Activated CD4-positive, alpha-beta T cell treated with anti-CD3 and anti-CD28 coated beads, Interleukin-2, amount 10 ng/mL, durations not matched to agents 7 days and 5 days (primary cell): ENCODE data around the gene HEATR9. TPM values are rescaled to one million over a fixed set of nuclear protein-coding genes. Genes with fewer than 3 reads are reported as not detected.

ENCODE experiments used
- CTCF ChIA-PET: fragments of 350-600 bp; sonication (Branson Sonifier 250); formaldehyde crosslinking; loops from one replicate; lab custom pipeline; 2021; ENCODE audit warnings: antibody characterized with exemption; lab: Charles Lee
- POLR2A ChIA-PET: fragments of 350-600 bp; sonication (Branson Sonifier 250); formaldehyde crosslinking; loops from one replicate; lab custom pipeline; 2021; ENCODE audit warnings: antibody characterized with exemption; lab: Charles Lee
- DNase-seq: peaks from one replicate; pipeline ENCODE4 v3.0.0-alpha.2; 2020
- H3K27ac Mint-ChIP-seq: one replicate; pipeline ENCODE4 v1.8.0; 2021; ENCODE audit warnings: mild to moderate bottlenecking, moderate library complexity, mixed read lengths
- H3K27me3 Mint-ChIP-seq: one replicate; pipeline ENCODE4 v1.8.0; 2021; ENCODE audit warnings: mixed read lengths
- H3K36me3 Mint-ChIP-seq: one replicate; pipeline ENCODE4 v1.8.0; 2021; ENCODE audit warnings: low read depth, mixed read lengths
- H3K4me1 Mint-ChIP-seq: one replicate; pipeline ENCODE4 v1.8.0; 2021; ENCODE audit warnings: mixed read lengths
- H3K4me3 Mint-ChIP-seq: one replicate; pipeline ENCODE4 v1.8.0; 2021; ENCODE audit warnings: mild to moderate bottlenecking, moderate library complexity, mixed read lengths
- H3K9me3 Mint-ChIP-seq: one replicate; pipeline ENCODE4 v1.8.0; 2021; ENCODE audit warnings: mixed read lengths
- total RNA-seq, 2 experiments: library from RNA; stranded (reverse); gene quantifications; one replicate each; pipeline ENCODE4 v1.2.3, GENCODE V29; 2021

HEATR9 gene, protein sequence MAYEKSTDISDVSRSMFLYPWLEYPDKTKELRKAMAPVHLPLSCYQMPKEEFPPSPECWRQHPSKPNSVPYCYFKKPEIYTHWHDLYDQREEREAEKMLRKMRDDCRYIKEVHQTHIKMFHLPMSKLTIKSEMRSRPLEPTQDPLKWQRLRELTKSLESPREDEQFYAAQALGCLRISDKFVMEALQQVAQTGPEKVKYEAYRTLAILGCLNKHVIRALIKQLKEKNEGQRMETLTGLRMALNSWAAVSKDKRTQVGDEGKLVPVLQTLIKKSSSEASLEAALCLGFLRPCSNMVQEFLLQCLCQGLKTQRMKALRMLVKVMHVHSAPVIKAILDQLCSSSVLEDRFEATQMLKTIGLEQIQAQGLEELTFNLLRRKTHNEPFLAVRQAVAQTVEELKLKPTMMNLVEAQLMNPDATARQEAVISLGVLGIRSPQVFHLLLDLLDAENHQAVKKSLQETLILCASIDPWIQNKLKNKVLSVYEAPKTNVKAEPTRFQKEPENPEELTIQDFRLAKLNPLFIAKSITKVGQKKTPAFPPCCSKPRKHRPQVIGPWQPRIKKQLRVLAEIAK
- under 1 TPM; 0.17 to 0.27 TPM for total RNA-seq

DNA sequence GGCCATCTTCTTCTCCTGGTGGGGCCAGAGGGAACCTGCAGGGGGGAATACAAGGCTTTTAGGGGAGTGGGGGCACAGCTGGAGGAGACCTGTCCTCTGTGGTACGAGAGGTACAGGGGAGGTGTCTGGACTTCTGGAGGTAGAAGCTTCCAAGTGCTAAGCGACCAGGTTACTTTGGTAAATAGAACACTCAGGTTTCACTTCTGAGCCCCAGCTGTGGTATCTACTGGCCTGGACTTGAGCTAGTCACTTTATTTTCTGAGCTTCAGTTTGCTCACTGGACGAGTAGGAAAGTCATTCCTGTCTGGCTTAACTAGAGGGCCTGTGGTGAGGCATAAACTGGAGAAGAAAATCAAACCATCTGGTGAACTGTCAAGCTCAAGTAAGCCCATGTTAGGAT, at the start of gene HEATR9:
TSS of gene HEATR9 (minus strand) at position 155 of the 400 bp plus-strand sequence. CDS start at position 6, 149 bp downstream.
- DNase-seq, result no peak
- Mint-ChIP-seq H3K4me3 (no peak within 1 kb of the TSS), H3K9me3 (no peaks in the 10 kb centered on the region), H3K4me1 (peaks cover 51% of the 10 kb centered on the region), H3K36me3 (peaks cover 8% of the 10 kb centered on the region), H3K27me3 (no peaks in the 10 kb centered on the region), H3K27ac (peak within 1 kb of the TSS; percentile 54)
- ChIA-PET CTCF (interaction anchor here (1.0 to 2.1 kb wide), 4 partner anchors 10 to 42 kb away, joined by 3 to 5 read pairs (median 3); no protein-coding TSS in a partner anchor), POLR2A (no interaction called here)

DNA sequence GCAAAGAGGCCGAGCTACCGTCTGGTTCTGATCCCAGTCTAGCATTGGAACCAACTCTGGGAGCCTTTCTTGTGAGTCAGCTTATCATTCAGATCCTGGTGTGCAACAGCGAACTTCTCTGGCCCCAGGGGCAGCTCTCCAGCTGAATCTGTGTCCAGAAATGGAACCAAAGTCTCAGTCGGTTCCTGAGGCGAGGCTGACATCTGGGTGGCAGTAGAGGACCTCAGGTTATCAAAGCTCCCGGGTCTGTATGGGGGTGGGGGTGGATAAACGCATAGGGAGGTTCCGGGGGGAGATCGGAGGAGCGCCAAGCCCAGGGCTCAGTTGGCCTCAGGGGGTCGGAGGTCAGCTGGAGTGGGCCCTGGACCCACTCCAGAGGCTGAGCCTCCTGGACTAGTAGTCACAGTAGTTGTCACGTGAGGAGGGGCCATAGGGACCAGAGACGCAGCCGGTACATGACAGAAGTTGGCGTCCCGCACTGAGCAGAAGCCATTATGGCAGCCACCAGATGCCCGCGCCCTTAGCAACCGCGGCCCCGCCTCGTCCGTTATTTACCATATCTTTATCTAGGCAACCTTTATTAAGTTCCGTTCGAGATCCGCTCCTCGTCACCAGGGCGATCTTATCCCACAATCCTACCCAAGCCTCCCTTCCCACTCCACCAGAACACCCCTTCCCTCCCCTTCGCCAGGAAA, 49.0 kb upstream of the HEATR9 start:
- H3K36me3 Mint-ChIP-seq, result peaks cover 27% of the 10 kb centered on the region
- DNase-seq, result no peak
- peaks cover 37% of the 10 kb centered on the region for H3K4me1 Mint-ChIP-seq
- H3K27me3 Mint-ChIP-seq, result no peaks in the 10 kb centered on the region
- ChIA-PET CTCF (interaction anchor here (2.2 to 5.3 kb wide), 2 partner anchors 11 to 14 kb away, joined by 6 to 25 read pairs; no protein-coding TSS in a partner anchor), POLR2A (no interaction called here)
- no peak overlapping the region for H3K4me3 Mint-ChIP-seq
- H3K9me3 Mint-ChIP-seq, result no peaks in the 10 kb centered on the region
- no peak overlapping the region for H3K27ac Mint-ChIP-seq

DNA sequence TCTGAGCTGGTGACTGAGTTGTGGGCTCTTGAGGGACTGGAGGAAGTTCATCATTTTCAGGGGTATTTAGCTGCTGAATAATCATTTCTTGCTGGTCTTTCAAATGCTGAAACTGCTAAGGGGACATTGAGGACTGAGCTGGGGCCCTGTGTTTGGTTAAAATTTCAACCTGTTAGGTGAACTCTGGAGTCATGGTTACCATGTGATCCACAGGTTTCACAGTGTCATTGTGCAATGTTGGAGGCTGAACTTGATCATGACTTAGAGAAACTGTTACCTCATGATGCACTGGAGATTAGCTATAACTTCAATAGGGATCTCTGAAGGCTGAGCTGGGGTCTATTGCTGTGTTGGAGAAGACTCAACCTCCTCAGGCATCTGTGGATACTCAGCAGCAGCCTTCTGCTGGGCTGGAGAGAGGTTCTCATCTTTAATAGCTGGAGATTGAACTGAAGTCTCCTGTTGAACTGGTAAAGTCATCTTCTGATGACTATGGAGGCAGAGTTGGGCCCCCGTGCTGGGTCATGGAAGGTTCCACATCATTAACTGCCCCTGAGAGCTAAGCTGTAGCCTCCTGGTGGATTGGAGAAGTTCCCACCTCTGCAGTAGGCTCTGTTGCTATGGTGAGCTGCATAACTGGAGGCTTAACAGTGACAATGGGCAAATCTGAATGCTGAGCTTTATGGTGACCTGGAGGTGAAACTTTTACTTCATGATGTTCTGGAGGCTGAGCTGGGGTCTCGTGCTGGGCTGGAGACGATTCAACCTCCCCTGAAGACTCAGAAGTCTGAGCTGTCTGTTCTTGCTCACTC, 46.7 kb upstream of the HEATR9 start:
- POLR2A ChIA-PET, result no interaction called here
- Mint-ChIP-seq H3K36me3 (peaks cover 21% of the 10 kb centered on the region), H3K27me3 (no peaks in the 10 kb centered on the region), H3K9me3 (no peaks in the 10 kb centered on the region), H3K4me1 (peaks cover 22% of the 10 kb centered on the region), H3K4me3 (no peak overlapping the region), H3K27ac (no peak overlapping the region)
- DNase-seq, result no peak
- CTCF ChIA-PET, result interaction anchor here (1.4 to 5.3 kb wide), 6 partner anchors 8 to 25 kb away, joined by 3 to 25 read pairs (median 5); no protein-coding TSS in a partner anchor

DNA sequence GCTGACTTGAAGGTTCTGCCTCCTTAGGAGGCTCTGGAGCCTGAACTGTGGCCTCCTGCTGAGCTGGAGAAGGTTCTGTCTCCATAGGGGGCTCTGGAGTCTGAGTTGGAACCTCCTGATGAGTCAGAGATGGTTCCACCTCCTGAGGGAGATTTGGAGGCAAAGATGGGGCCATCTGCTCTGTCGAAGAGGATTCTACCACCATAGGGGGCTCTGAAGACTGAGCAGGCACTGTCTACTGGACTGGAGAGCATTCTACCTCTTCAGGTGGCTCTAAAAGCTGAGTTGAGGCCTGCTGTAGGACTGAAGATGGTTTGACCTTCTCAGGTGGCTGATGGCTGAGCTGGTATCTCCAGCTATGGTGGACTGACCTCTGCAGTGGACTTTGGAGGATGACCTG, 45.7 kb upstream of the HEATR9 start:
- Mint-ChIP-seq H3K27me3 (no peaks in the 10 kb centered on the region), H3K4me3 (no peak overlapping the region), H3K9me3 (no peaks in the 10 kb centered on the region), H3K27ac (no peak overlapping the region), H3K4me1 (peaks cover 15% of the 10 kb centered on the region), H3K36me3 (peaks cover 14% of the 10 kb centered on the region)
- ChIA-PET CTCF (interaction anchor here (0.6 to 4.5 kb wide), 6 partner anchors 13 to 65 kb away, joined by 3 to 17 read pairs (median 4); no protein-coding TSS in a partner anchor), POLR2A (no interaction called here)
- DNase-seq, result no peak

DNA sequence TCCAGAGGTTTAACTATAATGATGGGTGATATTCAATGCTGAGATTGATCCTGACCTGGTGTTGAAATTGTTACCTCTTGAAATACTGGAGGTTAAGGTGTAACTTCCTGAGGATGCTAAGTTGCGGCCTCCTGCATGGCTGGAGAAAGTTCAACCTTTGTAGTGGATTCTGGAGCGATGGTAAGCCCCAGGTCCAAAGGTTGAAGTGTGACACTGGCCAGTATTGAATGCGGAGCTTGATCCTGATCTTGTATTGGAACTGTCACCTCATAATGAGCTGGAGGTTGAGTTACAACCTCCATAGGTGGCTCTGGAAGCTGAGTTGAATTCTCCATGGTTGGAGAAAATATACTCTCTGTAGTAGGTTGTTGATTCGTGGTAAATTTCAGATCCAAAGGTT, 44.9 kb upstream of the HEATR9 start:
- H3K27me3 Mint-ChIP-seq, result no peaks in the 10 kb centered on the region
- H3K4me3 Mint-ChIP-seq, result no peak overlapping the region
- ChIA-PET CTCF (interaction anchor here (0.6 to 4.5 kb wide), 3 partner anchors 13 to 64 kb away, joined by 3 to 17 read pairs (median 4); no protein-coding TSS in a partner anchor), POLR2A (no interaction called here)
- H3K9me3 Mint-ChIP-seq, result peaks cover 2% of the 10 kb centered on the region
- peaks cover 16% of the 10 kb centered on the region for H3K36me3 Mint-ChIP-seq
- H3K4me1 Mint-ChIP-seq, result peaks cover 14% of the 10 kb centered on the region
- no peak for DNase-seq
- no peak overlapping the region for H3K27ac Mint-ChIP-seq

DNA sequence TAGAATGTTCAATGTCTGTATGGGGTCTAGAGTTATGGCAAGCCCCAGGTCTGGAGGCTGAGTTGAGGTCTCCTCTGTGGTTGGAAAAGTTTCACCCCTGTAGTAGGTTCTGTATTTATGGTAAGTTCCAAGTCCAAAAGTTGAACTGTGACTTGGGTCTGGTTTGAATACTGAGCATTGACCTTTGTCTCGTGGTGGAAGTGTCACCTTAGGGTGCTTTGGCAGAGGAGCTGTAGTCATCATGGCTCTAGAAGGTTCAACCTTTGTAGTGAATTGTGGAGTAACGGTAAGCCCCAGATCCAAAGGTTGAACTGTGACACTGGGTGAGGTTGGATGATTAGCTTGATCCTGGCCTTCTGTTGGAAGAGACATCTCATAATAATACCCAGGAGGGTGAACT, 44.3 kb upstream of the HEATR9 start:
- ChIA-PET POLR2A (no interaction called here), CTCF (interaction anchor here (1.3 to 4.5 kb wide), 3 partner anchors 9 to 42 kb away, joined by 4 to 17 read pairs (median 5); no protein-coding TSS in a partner anchor)

DNA sequence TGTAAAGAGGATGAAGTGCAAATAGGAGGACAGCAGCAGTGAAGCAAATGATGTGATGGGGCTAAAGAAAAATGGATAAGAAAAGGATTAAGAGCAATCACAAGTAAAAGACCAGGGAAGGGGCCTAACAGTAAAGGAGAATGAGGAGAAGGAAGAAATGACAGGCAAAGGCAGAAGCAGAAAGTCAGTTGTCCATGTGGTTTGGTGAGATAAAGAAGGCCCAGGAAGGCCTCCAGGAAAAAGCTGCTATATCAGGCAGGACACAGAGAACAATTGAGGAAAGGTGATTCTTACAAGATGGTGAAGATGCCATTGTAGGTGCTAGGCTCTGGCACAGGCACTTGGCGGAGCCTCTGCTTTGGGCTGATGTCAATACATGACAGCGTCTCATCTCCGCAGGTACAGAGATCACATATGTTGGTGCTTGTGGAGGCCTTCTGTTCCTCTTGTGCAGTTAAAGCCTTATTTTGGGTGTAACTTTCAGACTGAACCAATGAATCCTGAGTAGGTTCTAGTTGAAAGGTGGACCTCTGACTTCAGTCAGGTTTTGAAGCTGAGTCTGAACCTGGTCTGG, 43.7 kb upstream of the HEATR9 start:
- Mint-ChIP-seq H3K27ac (no peak overlapping the region), H3K27me3 (no peaks in the 10 kb centered on the region), H3K9me3 (peaks cover 2% of the 10 kb centered on the region), H3K4me3 (no peak overlapping the region), H3K4me1 (peaks cover 10% of the 10 kb centered on the region), H3K36me3 (peaks cover 14% of the 10 kb centered on the region)
- ChIA-PET POLR2A (no interaction called here), CTCF (interaction anchor here (1.3 to 4.5 kb wide), 3 partner anchors 10 to 41 kb away, joined by 4 to 17 read pairs (median 5); no protein-coding TSS in a partner anchor)
- DNase-seq, result no peak

More for the DNA sequence above, 44.3 kb upstream of the HEATR9 start:
- Mint-ChIP-seq H3K4me1 (peaks cover 10% of the 10 kb centered on the region), H3K9me3 (peaks cover 2% of the 10 kb centered on the region), H3K36me3 (peaks cover 17% of the 10 kb centered on the region), H3K27ac (no peak overlapping the region), H3K4me3 (no peak overlapping the region), H3K27me3 (no peaks in the 10 kb centered on the region)
- DNase-seq, result no peak

DNA sequence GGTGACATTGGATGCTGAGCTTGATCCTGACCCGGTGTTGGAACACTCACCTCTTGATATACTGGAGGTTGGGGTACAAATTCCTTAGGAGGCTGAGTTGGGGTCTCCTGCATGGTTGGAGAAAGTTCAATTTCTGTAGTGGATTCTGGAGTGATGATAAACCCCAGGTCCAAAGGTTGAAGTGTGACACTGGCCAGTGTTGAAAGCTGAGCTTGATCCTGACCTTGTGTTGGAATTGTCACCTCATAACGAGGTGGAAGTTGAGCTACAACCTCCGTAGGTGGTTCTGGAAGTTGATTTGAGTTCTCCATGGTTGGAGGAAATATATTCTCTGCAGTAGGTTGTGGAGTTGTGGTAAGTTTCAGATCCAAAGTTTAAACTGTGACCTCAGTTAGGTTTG, 40.7 kb upstream of the HEATR9 start:
- Mint-ChIP-seq H3K27ac (no peak overlapping the region), H3K27me3 (peaks cover 7% of the 10 kb centered on the region), H3K9me3 (peaks cover 2% of the 10 kb centered on the region), H3K36me3 (peaks cover 10% of the 10 kb centered on the region), H3K4me3 (no peak overlapping the region), H3K4me1 (peaks cover 6% of the 10 kb centered on the region)
- DNase-seq, result no peak
- POLR2A ChIA-PET, result no interaction called here
- CTCF ChIA-PET, result interaction anchor here (1.1 to 4.5 kb wide), 2 partner anchors 8 to 23 kb away, joined by 3 to 25 read pairs; no protein-coding TSS in a partner anchor

DNA sequence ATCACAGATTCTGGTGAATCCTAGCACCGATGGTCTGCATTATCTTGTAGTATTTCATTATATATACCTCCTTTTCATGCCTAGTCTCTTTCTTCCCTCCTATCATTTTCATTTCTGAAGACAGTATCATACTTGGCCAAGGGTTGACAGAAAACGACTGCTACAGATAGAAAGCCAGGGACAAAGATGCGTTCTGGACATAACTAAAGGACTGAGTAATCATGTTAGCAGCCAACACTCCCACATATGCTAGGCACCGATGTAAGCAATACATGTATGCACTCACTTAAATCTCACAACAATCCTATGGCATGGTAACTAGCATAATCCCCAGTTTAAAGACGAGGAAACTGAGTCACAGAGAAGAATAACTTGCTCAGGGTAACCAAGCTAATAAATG, 39.0 kb upstream of the HEATR9 start:
- H3K4me1 Mint-ChIP-seq, result peaks cover 11% of the 10 kb centered on the region
- H3K27me3 Mint-ChIP-seq, result peaks cover 7% of the 10 kb centered on the region
- CTCF ChIA-PET, result interaction anchor here (1.0 to 4.5 kb wide), 4 partner anchors 10 to 24 kb away, joined by 3 to 25 read pairs (median 4); no protein-coding TSS in a partner anchor
- no peak overlapping the region for H3K27ac Mint-ChIP-seq
- H3K36me3 Mint-ChIP-seq, result peaks cover 10% of the 10 kb centered on the region
- no peak overlapping the region for H3K4me3 Mint-ChIP-seq
- peaks cover 2% of the 10 kb centered on the region for H3K9me3 Mint-ChIP-seq
- DNase-seq, result no peak
- POLR2A ChIA-PET, result interaction anchor here (0.6 kb wide), 1 partner anchor 36 kb away, joined by 6 read pairs; no protein-coding TSS in a partner anchor

DNA sequence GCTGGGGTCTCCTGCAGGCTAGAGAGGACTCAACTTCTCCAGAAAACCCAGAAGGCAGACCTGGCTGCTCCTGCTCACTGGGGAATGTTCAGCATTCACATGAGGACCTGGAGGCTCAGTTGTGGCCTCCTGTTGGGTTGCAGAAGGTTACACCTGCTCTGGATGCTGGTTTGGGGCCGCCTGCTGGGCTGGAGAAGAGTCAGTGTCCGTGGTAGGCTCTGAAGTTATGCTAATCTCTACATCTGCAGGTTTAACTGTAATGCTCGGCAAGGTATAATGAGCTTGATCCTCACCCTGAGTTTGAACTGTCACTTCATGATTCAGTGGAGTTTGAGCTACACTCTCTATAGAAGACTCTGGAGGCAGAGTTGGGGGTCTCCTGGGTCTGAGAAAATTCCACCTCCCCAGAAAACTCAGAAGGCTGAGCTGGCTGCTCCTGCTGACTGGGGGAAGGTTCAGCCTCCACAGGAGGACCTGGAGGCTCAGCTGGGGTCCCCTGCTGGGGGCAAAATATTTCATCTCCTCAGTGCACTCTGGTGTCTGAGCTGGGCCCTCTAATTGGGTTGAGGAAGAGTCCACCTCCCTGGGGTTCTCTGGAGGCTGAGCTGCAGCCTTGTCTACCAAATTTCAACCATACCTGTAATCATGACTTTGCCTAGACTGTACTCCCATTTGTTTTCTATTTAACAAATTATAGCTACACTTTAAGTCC, 38.4 kb upstream of the HEATR9 start:
- CTCF ChIA-PET, result interaction anchor here (0.6 to 4.5 kb wide), 5 partner anchors 11 to 83 kb away, joined by 3 to 25 read pairs (median 4); no protein-coding TSS in a partner anchor
- Mint-ChIP-seq H3K4me1 (peaks cover 13% of the 10 kb centered on the region), H3K9me3 (peaks cover 2% of the 10 kb centered on the region), H3K36me3 (peaks cover 11% of the 10 kb centered on the region), H3K27me3 (peaks cover 7% of the 10 kb centered on the region), H3K4me3 (no peak overlapping the region), H3K27ac (no peak overlapping the region)
- POLR2A ChIA-PET, result interaction anchor here (0.6 kb wide), 1 partner anchor 35 kb away, joined by 6 read pairs; no protein-coding TSS in a partner anchor
- no peak for DNase-seq
